GM23248 (cell line): ENCODE results near the gene RNF121. TPM values are rescaled to one million over a fixed set of nuclear protein-coding genes. Genes with fewer than 3 reads are reported as not detected.
A peak's percentile ranks its signal among the peaks of the same experiment; 100 is the strongest.

Source experiments
- DNase-seq: peaks from one replicate; pipeline ENCODE4 v3.0.0-alpha.2; 2015
- H2AFZ ChIP-seq: fragments of 200-600 bp; sonication (generic); 2 replicates; pipeline ENCODE4 v1.6.1; 2016; ENCODE audit warnings: antibody characterized with exemption
- H3F3A ChIP-seq: fragments of 200-600 bp; sonication (generic); 2 replicates; pipeline ENCODE4 v1.6.1; 2016; ENCODE audit warnings: mild to moderate bottlenecking, antibody characterized with exemption, mixed run types; ENCODE audit not compliant: insufficient read depth
- H3K27ac ChIP-seq: fragments of 200-600 bp; sonication (generic); 2 replicates; pipeline ENCODE4 v1.5.1; 2016; ENCODE audit warnings: mild to moderate bottlenecking
- H3K27me3 ChIP-seq: fragments of 200-600 bp; sonication (generic); replicated peaks from 2 replicates; pipeline ENCODE4 v1.6.1; 2016; ENCODE audit warnings: mild to moderate bottlenecking; ENCODE audit not compliant: insufficient read depth
- H3K36me3 ChIP-seq: fragments of 200-600 bp; sonication (generic); 2 replicates; pipeline ENCODE4 v1.6.1; 2016; ENCODE audit warnings: low read depth, mild to moderate bottlenecking
- H3K4me1 ChIP-seq: fragments of 200-600 bp; sonication (generic); 2 replicates; pipeline ENCODE4 v1.6.1; 2016; ENCODE audit warnings: mild to moderate bottlenecking; ENCODE audit not compliant: insufficient read depth
- H3K4me2 ChIP-seq: fragments of 200-600 bp; sonication (generic); one replicate; pipeline ENCODE4 v1.6.1; 2016; ENCODE audit warnings: mild to moderate bottlenecking; ENCODE audit not compliant: unreplicated experiment
- H3K4me3 ChIP-seq: fragments of 200-600 bp; sonication (generic); 2 replicates; pipeline ENCODE4 v1.5.1; 2016; ENCODE audit warnings: mild to moderate bottlenecking
- H3K79me2 ChIP-seq: fragments of 200-600 bp; sonication (generic); 2 replicates; pipeline ENCODE4 v1.6.1; 2016; ENCODE audit warnings: mild to moderate bottlenecking; ENCODE audit not compliant: insufficient read depth
- H3K9ac ChIP-seq: fragments of 200-600 bp; sonication (generic); 2 replicates; pipeline ENCODE4 v1.6.1; 2016; ENCODE audit warnings: mild to moderate bottlenecking
- H3K9me2 ChIP-seq: fragments of 200-600 bp; sonication (generic); 2 replicates; pipeline ENCODE4 v1.6.1; 2016; ENCODE audit warnings: mixed run types, mild to moderate bottlenecking, moderate library complexity; ENCODE audit not compliant: insufficient read depth
- H3K9me3 ChIP-seq: fragments of 200-600 bp; sonication (generic); one replicate; pipeline ENCODE4 v1.6.1; 2017; ENCODE audit warnings: low read depth
- H4K20me1 ChIP-seq: fragments of 200-600 bp; sonication (generic); 2 replicates; pipeline ENCODE4 v1.6.0; 2016; ENCODE audit not compliant: insufficient read depth
- EZH2 ChIP-seq: fragments of 200-600 bp; sonication (generic); IDR thresholded peaks from 2 replicates; pipeline ENCODE4 v1.6.1; 2018; ENCODE audit warnings: antibody characterized with exemption, mild to moderate bottlenecking; ENCODE audit not compliant: insufficient read depth, poor library complexity, severe bottlenecking
- EZH2phosphoT487 ChIP-seq: fragments of 200-600 bp; sonication (generic); IDR thresholded peaks from 2 replicates; pipeline ENCODE4 v1.6.1; 2018; ENCODE audit warnings: antibody characterized with exemption, moderate library complexity, mild to moderate bottlenecking, low read depth; ENCODE audit not compliant: insufficient read depth
- WGBS, 2 experiments: methylation state at CpG; one replicate each; pipeline ENCODE4 v1.1.6; 2015 to 2017; ENCODE audit warnings: low lambda C conversion rate in 2 of 2, low coverage in 1 of 2; ENCODE audit errors: missing lambda C conversion rate in 2 of 2; 5-methylcytosine and 5-hydroxymethylcytosine counted together
- in situ Hi-C: fragments of 300-500 bp; cut with MboI; formaldehyde crosslinking; loops from 2 replicates; pipeline ENCODE4 v1.15.0; 2020
- polyA plus RNA-seq: library from polyadenylated mRNA; unstranded; fragments of >200 nt; fragmentation: Nextera tagmentation; extraction: Ambion mirVana; gene quantifications from 2 replicates; pipeline ENCODE4 v1.2.1, GENCODE V29; 2016
- total RNA-seq: library from RNA; depleted of rRNA; stranded (reverse); fragments of >200 nt; shearing (Covaris generic); gene quantifications from 2 replicates; pipeline ENCODE4 v1.2.3, GENCODE V29; 2014

Gene RNF121
- total and polyA plus RNA-seq, 2 experiments from 2014 or later: 19.9 to 20.3 TPM

DNA sequence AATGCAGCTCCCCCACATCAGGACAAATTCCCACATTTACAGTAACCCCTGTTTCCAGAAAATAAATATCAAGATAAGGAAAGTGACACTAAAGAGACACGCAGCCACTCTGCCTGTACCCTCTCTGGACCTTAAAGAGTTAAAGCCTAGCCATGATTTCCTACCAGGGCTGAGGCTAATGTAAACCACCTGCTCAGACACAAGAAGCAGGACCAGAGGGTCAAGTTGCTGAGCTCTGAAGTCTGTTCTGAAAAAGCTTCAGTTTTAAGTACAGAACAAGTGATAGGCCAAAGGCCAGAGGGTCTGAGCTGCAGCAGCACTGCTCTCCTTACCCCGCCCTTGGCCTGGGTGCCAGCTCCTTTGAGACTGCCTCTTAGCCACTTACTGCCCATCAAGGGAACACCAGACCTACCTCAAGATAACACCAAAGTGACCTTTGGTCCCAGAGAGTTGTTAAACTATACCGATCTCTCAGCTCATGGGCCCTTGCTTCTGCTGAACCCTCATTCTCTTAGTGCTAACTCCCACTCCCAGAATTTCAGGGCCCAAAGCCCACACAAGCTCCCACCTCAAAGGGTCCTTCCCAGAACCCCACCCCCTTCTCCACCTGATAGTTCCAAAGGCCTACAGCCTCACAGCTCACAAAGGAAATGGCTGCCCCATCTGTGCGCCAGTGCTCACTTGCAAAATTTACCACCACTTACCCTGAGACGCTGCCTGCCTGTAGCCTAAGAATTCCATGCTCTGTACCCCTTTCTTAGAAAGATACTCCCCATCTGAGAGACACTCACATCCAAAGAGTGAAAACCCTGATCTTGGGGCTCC lies 110.4 kb downstream of the RNF121 start:
- no peaks in the 10 kb centered on the region for H3K9me2 ChIP-seq
- peak; percentile 63 for DNase-seq
- no peaks in the 10 kb centered on the region; the same call in 1 of the 2 replicates for H4K20me1 ChIP-seq
- peak overlapping the region; percentile 93 for H3K4me2 ChIP-seq
- H3K36me3 ChIP-seq: peaks cover 7% of the 10 kb centered on the region
- H3K27me3 ChIP-seq: no peaks in the 10 kb centered on the region
- no peaks in the 10 kb centered on the region for H3K9me3 ChIP-seq
- H3K79me2 ChIP-seq: peaks cover 89% of the 10 kb centered on the region
- WGBS, 2 experiments: 5 to 6% methylated on average over 5 of the region's 5 CpGs
- 0 out of 2 replicates have a peak overlapping the region, but pooled peaks have one; percentile 33 for H2AFZ ChIP-seq
- in situ Hi-C loops: no loop called here
- no peak for TF ChIP-seq EZH2
- TF ChIP-seq EZH2phosphoT487: no peak
- peak overlapping the region; percentile 99 for H3K27ac ChIP-seq
- peak overlapping the region; percentile 98 for H3K9ac ChIP-seq
- peak overlapping the region; percentile 95 for H3K4me3 ChIP-seq
- H3F3A ChIP-seq: peaks cover 48% of the 10 kb centered on the region
- peaks cover 40% of the 10 kb centered on the region for H3K4me1 ChIP-seq

DNA sequence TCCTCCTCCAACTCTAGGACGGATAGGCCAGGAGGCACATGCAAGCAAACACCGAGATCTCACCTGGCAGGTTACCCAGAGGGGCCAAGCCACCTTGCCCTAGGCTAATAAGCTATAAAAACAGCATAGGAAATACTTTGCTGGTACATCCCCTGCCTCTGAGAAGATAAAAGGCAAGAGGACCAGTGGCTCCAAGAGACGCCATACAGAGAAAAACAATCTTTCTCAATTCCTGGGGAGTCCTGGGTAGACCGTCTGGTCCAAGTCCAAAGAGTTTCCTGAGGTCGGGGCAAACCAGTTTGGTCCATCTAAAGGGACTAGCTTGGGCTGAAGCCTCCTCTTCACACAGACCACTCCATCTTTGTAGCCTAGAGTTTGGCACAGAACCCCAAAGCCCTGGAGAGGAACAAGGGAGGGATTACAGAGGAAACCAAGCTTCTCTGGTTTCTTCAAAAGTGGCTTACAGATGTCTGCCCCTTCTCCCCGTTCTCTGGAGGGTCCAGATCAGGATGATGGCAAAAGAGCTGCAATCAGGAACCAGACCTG lies 111.1 kb downstream of the RNF121 start:
- no peaks in the 10 kb centered on the region for H3K27me3 ChIP-seq
- H3K4me1 ChIP-seq: peaks cover 40% of the 10 kb centered on the region
- peaks cover 89% of the 10 kb centered on the region for H3K79me2 ChIP-seq
- 0 out of 2 replicates have a peak overlapping the region, but pooled peaks have one; percentile 33 for H2AFZ ChIP-seq
- WGBS, 2 experiments: 8 to 9% methylated on average over 6 of the region's 6 CpGs
- H4K20me1 ChIP-seq: no peaks in the 10 kb centered on the region; the same call in 1 of the 2 replicates
- H3K9me2 ChIP-seq: no peaks in the 10 kb centered on the region
- TF ChIP-seq EZH2: no peak
- TF ChIP-seq EZH2phosphoT487: no peak
- H3F3A ChIP-seq: peaks cover 48% of the 10 kb centered on the region
- peak overlapping the region; percentile 93 for H3K4me2 ChIP-seq
- DNase-seq: peak; percentile 24
- H3K36me3 ChIP-seq: peaks cover 3% of the 10 kb centered on the region; the same call in 1 of the 2 replicates
- H3K27ac ChIP-seq: peak overlapping the region; percentile 99
- peak overlapping the region; percentile 95 for H3K4me3 ChIP-seq
- H3K9ac ChIP-seq: peak overlapping the region; percentile 98
- no peaks in the 10 kb centered on the region for H3K9me3 ChIP-seq
- in situ Hi-C loops: no loop called here

DNA sequence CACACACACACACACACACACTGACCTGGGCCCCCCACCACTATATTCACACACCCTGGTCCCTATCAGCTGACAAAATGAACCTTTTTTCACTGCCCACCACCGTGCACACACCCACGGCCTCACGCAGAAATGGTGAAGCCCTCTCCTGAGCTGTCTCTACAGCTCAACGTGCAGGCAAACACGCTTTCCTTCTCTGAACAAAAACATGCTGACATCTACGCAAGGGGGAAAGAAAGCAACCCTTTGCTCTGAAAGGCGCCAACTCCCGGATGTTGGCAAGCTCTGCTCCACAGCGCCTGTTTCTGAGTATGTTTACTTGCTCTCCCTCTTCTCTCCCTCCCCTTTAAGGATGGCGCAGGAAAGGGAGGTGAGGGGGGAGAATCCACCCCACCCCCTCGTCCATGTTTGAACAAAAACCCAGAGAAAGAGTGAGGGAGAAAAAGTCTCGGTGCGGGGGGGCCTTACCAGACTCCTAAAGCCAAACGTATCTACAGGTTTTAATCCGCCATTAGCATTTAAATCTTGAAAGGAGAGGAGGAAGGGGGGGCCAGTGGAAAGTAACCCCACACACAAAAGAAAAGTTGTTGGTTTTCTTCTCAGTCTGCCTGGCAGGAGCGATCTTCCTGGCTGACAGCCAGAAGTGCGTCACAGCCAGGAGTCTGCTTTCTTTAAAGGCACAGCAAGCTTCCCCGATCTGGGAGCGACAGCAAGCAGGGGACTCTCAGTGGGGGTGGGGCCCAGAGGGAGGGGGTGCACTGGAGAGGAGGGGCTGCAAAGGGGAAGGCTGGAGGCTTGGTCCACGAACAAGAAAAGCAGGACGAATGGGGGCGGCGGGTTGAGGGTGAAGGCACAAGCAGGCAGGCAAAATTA lies 111.9 kb downstream of the RNF121 start:
- Histone ChIP-seq H3K36me3 (no peaks in the 10 kb centered on the region; the same call in 1 of the 2 replicates), H4K20me1 (no peaks in the 10 kb centered on the region; the same call in 1 of the 2 replicates), H3K27me3 (no peaks in the 10 kb centered on the region), H3K9me2 (no peaks in the 10 kb centered on the region), H3K4me1 (peaks cover 40% of the 10 kb centered on the region), H3K79me2 (peaks cover 89% of the 10 kb centered on the region), H3K4me2 (peak overlapping the region; percentile 93), H3K9ac (peak overlapping the region; percentile 98), H2AFZ (peak overlapping the region; percentile 87), H3K4me3 (peak overlapping the region; percentile 95), H3K27ac (peak overlapping the region; percentile 99), H3F3A (peaks cover 48% of the 10 kb centered on the region), H3K9me3 (no peaks in the 10 kb centered on the region)
- TF ChIP-seq EZH2 (no peak), EZH2phosphoT487 (no peak)
- in situ Hi-C loops: no loop called here
- WGBS, 2 experiments: 0 to 1% methylated on average over 21 to 23 of the region's 23 CpGs
- DNase-seq: peak; percentile 94

DNA sequence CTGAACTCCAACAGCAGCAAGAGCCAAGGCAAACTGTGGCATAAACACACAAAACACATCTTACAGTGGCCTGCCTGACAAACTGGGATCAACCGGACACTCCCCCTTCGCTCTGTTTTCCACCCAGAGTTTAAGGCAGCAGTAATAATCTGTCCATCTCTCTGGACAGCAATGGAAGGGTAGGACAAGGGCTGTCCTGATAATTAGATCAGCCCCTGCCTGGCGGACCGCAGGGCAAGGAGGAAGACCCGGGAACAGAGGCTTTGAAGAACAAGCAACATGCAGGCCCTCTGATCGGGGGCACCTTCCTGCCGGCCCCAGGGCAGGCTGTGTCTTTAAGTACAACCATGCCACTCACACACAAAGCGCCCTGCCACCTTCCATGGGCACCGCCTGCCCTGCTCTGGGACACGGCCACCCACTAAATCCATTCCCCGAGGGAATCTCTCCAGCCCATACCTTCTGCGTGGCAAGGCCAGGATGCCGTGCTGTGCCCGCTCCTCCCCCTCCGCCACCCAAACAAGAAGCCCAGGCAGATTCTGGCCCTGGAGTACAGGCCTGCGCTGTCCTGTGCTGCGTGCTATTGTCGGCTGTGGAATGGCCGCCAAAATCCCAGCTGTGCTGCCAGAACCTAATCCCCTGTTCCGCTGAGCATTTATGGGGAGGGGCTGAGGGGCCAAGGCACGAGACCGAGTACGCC lies 112.7 kb downstream of the RNF121 start:
- Histone ChIP-seq H3K27me3 (no peaks in the 10 kb centered on the region), H3K9ac (peak overlapping the region; percentile 98), H3K36me3 (no peaks in the 10 kb centered on the region), H3K4me2 (peak overlapping the region; percentile 93), H3K4me1 (peaks cover 40% of the 10 kb centered on the region), H3K79me2 (peaks cover 89% of the 10 kb centered on the region), H3K27ac (peak overlapping the region; percentile 99), H2AFZ (peak overlapping the region; percentile 87), H3K4me3 (peak overlapping the region; percentile 95), H3K9me3 (no peaks in the 10 kb centered on the region), H3K9me2 (no peaks in the 10 kb centered on the region), H3F3A (peaks cover 48% of the 10 kb centered on the region), H4K20me1 (no peaks in the 10 kb centered on the region)
- 1 to 2% methylated on average over 23 of the region's 23 CpGs for WGBS, 2 experiments
- peak; percentile 91 for DNase-seq
- in situ Hi-C loops: no loop called here
- no peak for TF ChIP-seq EZH2
- no peak for TF ChIP-seq EZH2phosphoT487
